ENCODE data around the gene PEX6.
A peak's percentile ranks its signal among the peaks of the same experiment; 100 is the strongest.

The PEX6 gene

DNA sequence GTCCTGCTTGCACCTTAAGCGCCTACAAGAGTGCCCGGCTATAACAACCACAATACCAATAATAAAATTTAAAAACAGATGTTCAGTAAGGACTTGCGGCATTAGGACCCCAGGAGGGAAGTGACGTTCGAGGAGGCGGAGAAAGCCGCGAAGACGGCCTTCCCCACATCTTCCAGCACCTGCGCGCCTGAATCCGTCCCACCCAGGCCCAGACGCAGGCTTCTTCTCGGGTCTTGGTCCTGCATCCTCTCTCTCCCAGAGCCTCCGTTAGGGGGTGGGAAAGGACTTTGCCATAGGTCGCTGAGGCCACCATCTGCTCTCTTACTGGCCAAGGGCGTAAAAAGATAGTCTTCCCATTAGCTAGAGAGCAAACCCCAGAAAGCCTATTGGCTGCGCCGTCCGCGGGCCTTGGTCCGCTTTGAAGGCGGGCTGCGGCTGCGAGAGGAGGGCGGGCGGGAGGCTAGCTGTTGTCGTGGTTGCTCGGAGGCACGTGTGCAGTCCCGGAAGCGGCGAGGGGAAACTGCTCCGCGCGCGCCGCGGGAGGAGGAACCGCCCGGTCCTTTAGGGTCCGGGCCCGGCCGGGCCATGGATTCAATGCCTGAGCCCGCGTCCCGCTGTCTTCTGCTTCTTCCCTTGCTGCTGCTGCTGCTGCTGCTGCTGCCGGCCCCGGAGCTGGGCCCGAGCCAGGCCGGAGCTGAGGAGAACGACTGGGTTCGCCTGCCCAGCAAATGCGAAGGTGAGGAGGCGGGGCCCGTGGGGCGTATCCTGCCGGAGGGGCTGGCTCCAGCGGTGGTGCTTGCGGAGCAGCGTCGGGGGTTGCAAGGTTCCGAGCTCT lies 49.8 kb downstream of the PEX6 start, which contains the start of gene CNPY3:
Gene CNPY3, plus strand, starts transcription at position 495 of the 835 bp plus-strand sequence. Its CDS starts 91 bp downstream, at position 586.
- peak; percentile 98 for DNase-seq

DNA sequence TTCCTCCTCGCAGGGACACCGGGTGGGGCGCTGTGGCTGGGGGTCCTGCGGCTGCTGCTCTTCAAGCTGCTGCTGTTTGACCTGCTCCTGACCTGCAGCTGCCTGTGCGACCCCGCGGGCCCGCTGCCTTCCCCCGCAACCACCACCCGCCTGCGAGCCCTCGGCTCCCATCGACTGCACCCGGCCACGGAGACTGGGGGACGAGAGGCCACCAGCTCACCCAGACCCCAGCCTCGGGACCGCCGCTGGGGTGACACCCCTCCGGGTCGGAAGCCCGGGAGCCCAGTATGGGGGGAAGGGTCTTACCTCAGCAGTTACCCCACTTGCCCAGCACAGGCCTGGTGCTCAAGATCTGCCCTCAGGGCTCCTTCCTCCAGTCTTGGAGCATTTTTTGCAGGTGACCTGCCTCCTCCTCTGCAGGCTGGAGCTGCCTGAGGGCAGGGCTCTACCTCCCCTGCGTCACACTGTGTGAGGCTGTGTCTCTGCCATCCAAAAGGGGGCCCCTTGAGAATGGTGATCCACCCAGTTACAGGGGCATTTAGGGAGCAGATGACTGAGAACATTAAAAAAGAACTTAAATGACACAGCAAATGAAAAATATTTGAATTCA lies 53.6 kb downstream of the PEX6 start:
- no peak for DNase-seq

DNA sequence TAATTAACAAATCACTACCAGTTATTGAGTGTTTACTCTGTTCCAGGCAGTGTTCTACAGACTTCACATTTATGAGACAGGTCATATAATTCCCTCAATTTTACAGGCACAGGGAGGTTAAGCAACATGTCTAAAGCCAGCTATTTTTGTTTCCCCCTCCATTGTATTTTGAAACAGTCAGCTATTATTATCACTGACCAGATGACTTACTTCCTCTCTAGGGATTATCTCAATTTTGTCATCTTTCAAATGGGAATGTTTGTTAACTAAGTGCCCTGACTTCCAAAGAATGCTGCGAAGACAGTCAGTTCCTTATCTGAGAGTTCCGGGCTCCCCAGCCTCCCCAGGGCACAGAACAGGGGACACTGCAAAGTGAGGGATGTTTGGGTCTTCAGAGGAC lies 55.3 kb downstream of the PEX6 start:
- no peak for DNase-seq

GRCh38 chr6:42921801-42922200 lies 57.2 kb downstream of the PEX6 start:
- DNase-seq = no peak

DNA sequence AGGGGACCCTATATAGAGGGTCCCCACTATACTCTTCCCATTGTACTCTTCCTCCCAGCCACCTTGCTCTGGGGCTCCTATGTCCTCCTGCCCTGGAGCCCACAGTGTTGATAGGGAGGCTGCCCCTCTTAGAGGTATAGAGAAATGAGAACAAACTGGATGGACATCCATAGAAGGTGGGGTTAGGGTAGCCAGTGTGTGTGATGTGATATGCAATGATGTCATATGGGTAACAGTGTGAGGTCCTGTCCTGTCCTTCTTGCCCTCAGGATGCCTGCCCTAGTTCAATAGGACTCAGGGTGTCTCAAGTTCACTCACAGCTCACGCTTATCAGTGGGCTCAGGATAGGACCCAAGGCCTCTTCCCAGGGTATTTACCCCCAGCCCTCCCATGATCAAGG lies 62.7 kb downstream of the PEX6 start:
- DNase-seq = no peak

DNA sequence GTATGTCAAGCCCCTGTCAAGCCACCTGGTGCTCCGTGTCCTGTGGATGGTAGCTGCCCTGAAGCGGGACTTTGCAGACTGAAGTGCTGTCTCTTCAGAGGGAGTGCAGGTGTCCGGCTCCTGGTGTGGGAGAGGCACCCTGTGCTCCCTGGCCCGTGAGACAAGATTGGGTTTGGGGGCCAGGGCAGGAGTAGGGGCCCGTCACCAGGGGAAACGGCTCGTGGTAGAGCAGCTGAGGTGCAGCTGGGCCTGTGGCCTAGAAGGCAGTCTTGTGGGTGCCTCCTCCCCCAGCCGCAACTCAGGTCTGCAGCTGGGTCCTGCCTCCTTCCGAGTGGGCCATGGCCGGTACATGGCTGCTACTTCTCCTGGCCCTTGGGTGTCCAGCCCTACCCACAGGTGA lies 63.2 kb downstream of the PEX6 start, which contains the start of gene PTCRA:
Gene PTCRA, plus strand, starts transcription at position 322 of the 400 bp plus-strand sequence. Its CDS starts 17 bp downstream, at position 339.
- peak; percentile 41 for DNase-seq

DNA sequence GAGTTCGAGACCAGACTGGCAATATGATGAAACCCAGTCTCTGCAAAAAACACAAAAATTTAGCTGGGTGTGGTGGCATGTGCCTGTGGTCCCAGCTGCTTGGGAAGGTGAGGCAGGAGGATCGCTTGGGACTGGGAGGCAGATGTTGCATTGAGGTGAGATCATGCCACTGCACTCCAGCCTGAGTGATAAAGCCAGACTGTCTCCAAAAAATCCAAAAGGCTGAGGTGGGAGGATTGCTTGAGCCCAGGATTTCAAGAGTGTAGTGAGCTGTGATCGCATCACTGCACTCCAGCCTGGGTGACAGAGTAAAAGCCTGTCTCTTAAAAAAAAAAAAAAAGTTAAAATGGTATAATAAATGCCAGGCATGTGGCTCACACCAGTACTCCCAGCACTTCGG lies 64.4 kb downstream of the PEX6 start:
- peak; percentile 27 for DNase-seq
